Activated CD8-positive, alpha-beta T cell treated with anti-CD3 and anti-CD28 coated beads for 36 hours (primary cell): ENCODE measurements around the gene OR52I2. TPM values are rescaled to one million over a fixed set of nuclear protein-coding genes. Genes with fewer than 3 reads are reported as not detected.

ENCODE experiments used
- ATAC-seq: fragments of 200-7000 bp; cut with Tn5 transposase; one replicate; pipeline ENCODE4 v1.10.0; 2021; ENCODE audit warnings: mild to moderate bottlenecking, moderate library complexity
- CTCF ChIA-PET: fragments of 350-600 bp; sonication (Branson Sonifier 250); formaldehyde crosslinking; loops from one replicate; lab custom pipeline; 2021; ENCODE audit warnings: antibody characterized with exemption; lab: Charles Lee
- POLR2A ChIA-PET: fragments of 350-600 bp; sonication (Branson Sonifier 250); formaldehyde crosslinking; loops from one replicate; lab custom pipeline; 2021; ENCODE audit warnings: antibody characterized with exemption; lab: Charles Lee
- DNase-seq: peaks from one replicate; pipeline ENCODE4 v3.0.0-alpha.2; 2020
- H3K27ac Mint-ChIP-seq: one replicate; pipeline ENCODE4 v1.8.0; 2021; ENCODE audit warnings: mild to moderate bottlenecking, mixed read lengths
- H3K27me3 Mint-ChIP-seq: one replicate; pipeline ENCODE4 v1.8.0; 2021; ENCODE audit warnings: mixed read lengths
- H3K36me3 Mint-ChIP-seq: one replicate; pipeline ENCODE4 v1.8.0; 2021; ENCODE audit warnings: low read depth, mixed read lengths
- H3K4me1 Mint-ChIP-seq: one replicate; pipeline ENCODE4 v1.8.0; 2021; ENCODE audit warnings: low read depth, mixed read lengths
- H3K4me3 Mint-ChIP-seq: one replicate; pipeline ENCODE4 v1.8.0; 2021; ENCODE audit warnings: mild to moderate bottlenecking, moderate library complexity, mixed read lengths
- H3K9me3 Mint-ChIP-seq: one replicate; pipeline ENCODE4 v1.8.0; 2021; ENCODE audit warnings: mixed read lengths
- intact Hi-C: fragments of 100-400 bp; cut with micrococcal nuclease; formaldehyde crosslinking; loops from one replicate; pipeline ENCODE4 v1.10.0; 2022
- total RNA-seq, 2 experiments: library from RNA; stranded (reverse); gene quantifications; one replicate each; pipeline ENCODE4 v1.2.3, GENCODE V29; 2021
- TF ChIP-seq, protein P1 (sequence below): fragments of 200-600 bp; IDR thresholded peaks from one replicate; pipeline ENCODE4 v1.8.0; 2022; ENCODE audit warnings: antibody characterized with exemption, mild to moderate bottlenecking

The OR52I2 gene
- total RNA-seq, 2 experiments from 2014 or later, result not detected

DNA sequence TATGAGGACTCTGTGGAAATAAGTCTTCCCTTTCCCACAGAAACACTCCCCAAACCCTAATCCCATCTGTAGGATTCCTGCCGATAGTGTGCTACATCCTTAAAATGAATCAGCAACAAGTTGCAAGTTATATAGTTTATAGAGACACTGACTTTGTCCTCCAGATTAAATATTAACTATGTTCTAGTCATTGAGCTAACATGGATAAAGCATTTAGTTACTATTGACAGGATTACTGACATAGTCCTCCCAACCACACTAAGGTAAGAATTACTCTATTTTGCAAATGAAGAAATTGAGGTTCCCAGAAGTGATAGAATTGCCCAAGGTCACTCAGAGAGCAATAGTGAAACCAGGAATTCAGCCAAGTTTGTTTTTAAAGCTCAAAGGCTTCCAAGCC, 34.7 kb upstream of the OR52I2 start:
- Mint-ChIP-seq H3K9me3 (no peaks in the 10 kb centered on the region), H3K36me3 (no peaks in the 10 kb centered on the region), H3K4me3 (no peak overlapping the region), H3K27me3 (peaks cover 4% of the 10 kb centered on the region), H3K4me1 (no peaks in the 10 kb centered on the region), H3K27ac (no peak overlapping the region)
- DNase-seq (no peak), ATAC-seq (no peak)
- TF ChIP-seq, protein P1, sequence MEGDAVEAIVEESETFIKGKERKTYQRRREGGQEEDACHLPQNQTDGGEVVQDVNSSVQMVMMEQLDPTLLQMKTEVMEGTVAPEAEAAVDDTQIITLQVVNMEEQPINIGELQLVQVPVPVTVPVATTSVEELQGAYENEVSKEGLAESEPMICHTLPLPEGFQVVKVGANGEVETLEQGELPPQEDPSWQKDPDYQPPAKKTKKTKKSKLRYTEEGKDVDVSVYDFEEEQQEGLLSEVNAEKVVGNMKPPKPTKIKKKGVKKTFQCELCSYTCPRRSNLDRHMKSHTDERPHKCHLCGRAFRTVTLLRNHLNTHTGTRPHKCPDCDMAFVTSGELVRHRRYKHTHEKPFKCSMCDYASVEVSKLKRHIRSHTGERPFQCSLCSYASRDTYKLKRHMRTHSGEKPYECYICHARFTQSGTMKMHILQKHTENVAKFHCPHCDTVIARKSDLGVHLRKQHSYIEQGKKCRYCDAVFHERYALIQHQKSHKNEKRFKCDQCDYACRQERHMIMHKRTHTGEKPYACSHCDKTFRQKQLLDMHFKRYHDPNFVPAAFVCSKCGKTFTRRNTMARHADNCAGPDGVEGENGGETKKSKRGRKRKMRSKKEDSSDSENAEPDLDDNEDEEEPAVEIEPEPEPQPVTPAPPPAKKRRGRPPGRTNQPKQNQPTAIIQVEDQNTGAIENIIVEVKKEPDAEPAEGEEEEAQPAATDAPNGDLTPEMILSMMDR, result no peak
- ChIA-PET POLR2A (no interaction called here), CTCF (interaction anchor here (1.2 to 3.2 kb wide), 2 partner anchors 360 to 365 kb away, joined by 3 to 16 read pairs; no protein-coding TSS in a partner anchor)
- intact Hi-C loops, result no loop called here

DNA sequence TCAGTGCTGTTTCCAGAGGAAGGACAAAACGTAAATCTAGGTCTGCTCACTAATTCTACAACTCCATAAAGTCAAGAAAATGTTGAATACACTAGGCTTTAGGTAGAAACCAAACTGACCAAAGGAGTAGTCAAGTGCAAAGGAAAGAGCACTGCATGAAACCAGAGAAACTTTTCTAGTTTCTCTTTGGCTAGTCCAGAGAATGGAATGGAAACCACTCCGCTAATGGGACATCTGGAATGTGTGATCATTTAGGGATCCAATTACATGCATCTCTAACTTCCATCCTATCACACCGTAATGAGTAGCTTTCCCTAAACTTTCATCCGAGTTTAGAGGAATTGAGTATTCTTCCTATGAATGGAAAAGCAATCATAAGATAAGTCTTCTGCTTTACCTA, 34.1 kb upstream of the OR52I2 start:
- TF ChIP-seq, protein P1, result no peak
- Mint-ChIP-seq H3K4me1 (no peaks in the 10 kb centered on the region), H3K27me3 (peaks cover 2% of the 10 kb centered on the region), H3K9me3 (no peaks in the 10 kb centered on the region), H3K27ac (no peak overlapping the region), H3K4me3 (no peak overlapping the region), H3K36me3 (no peaks in the 10 kb centered on the region)
- intact Hi-C loops, result no loop called here
- DNase-seq, result no peak
- POLR2A ChIA-PET, result no interaction called here
- no peak for ATAC-seq
- CTCF ChIA-PET, result interaction anchor here (1.1 to 3.2 kb wide), 2 partner anchors 8 to 360 kb away, joined by 6 to 16 read pairs; no protein-coding TSS in a partner anchor

DNA sequence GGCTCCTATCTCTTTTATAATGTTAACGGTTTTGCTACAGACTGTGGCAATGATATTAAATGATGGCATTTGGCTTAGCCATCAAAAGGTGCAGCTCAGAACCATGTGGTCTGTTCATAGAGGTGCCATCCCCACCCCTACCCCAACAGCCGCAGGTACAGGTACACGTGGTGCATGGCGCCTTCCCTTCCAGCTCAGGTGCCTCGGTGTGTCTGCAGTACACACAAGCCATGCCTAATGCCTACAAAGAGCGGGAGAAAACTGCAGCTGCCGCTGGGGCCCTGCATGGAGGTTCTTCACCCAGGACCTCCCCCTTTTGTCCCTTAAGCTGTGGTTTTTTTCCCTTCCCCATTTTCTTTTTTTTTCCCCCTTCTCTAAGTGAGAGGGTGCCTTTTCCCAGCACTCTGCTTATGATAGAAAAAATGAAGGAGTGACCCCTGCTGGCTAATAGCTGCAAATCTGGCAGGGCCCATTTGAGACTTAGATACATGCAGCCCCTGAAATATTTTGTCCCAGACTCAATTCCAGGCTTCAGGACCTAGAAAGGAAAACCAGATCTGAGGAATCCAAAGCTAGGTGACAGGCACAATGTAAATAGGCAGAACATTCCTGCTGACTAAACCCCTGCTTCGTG, 30.1 kb upstream of the OR52I2 start:
- ATAC-seq (no peak), DNase-seq (peak; percentile 9)
- Mint-ChIP-seq H3K4me1 (no peaks in the 10 kb centered on the region), H3K4me3 (no peak overlapping the region), H3K36me3 (no peaks in the 10 kb centered on the region), H3K27me3 (peaks cover 7% of the 10 kb centered on the region), H3K9me3 (no peaks in the 10 kb centered on the region), H3K27ac (no peak overlapping the region)
- ChIA-PET CTCF (interaction anchor here (0.7 to 2.8 kb wide), 7 partner anchors 10 to 602 kb away, joined by 3 to 19 read pairs (median 3); no protein-coding TSS in a partner anchor), POLR2A (interaction anchor here (0.6 kb wide), 1 partner anchor 14 kb away, joined by 3 read pairs; no protein-coding TSS in a partner anchor)
- TF ChIP-seq, protein P1, result peak; percentile 23
- intact Hi-C loops, result no loop called here

GRCh38 chr11:4559527-4560440, 21.8 kb upstream of the OR52I2 start:
- Mint-ChIP-seq H3K4me1 (no peaks in the 10 kb centered on the region), H3K4me3 (no peak overlapping the region), H3K9me3 (peaks cover 7% of the 10 kb centered on the region), H3K27me3 (peaks cover 26% of the 10 kb centered on the region), H3K27ac (no peak overlapping the region), H3K36me3 (no peaks in the 10 kb centered on the region)
- no peak for DNase-seq
- ChIA-PET POLR2A (no interaction called here), CTCF (interaction anchor here (1.0 kb wide), 1 partner anchor 20 kb away, joined by 3 read pairs; no protein-coding TSS in a partner anchor)
- ATAC-seq, result no peak
- TF ChIP-seq, protein P1, result no peak
- intact Hi-C loops, result no loop called here
